Liver (tissue), 9 donors: ENCODE data around the gene LAMA5. TPM values are rescaled to one million over a fixed set of nuclear protein-coding genes. Genes with fewer than 3 reads are reported as not detected.

Experiments
- DNase-seq: peaks from one replicate; pipeline ENCODE4 v3.0.0-alpha.2; 2017; ENCODE audit warnings: low spot score
- H3K27ac ChIP-seq, 2 donors: one replicate each; pipeline ENCODE4 v1.7.0; 2013; ENCODE audit warnings: inconsistent platforms in 2 of 2, low read length in 2 of 2, control low read depth in 1 of 2, low read depth in 1 of 2, mild to moderate bottlenecking in 1 of 2
- H3K27me3 ChIP-seq, 4 donors: one replicate each; pipeline versions ENCODE4 v1.6.1 to v1.7.0; 2013; ENCODE audit warnings: low read length in 3 of 4, inconsistent platforms in 1 of 4, mild to moderate bottlenecking in 1 of 4, moderate library complexity in 1 of 4; ENCODE audit not compliant: control insufficient read depth in 4 of 4, insufficient read depth in 4 of 4
- H3K36me3 ChIP-seq, 4 donors: one replicate each; pipeline versions ENCODE4 v1.6.1 to v1.7.0; 2013; ENCODE audit warnings: low read length in 3 of 4, mild to moderate bottlenecking in 3 of 4, low read depth in 1 of 4, moderate library complexity in 1 of 4; ENCODE audit not compliant: control insufficient read depth in 4 of 4, insufficient read depth in 3 of 4
- H3K4me1 ChIP-seq, 4 donors: one replicate each; pipeline versions ENCODE4 v1.6.1 to v1.7.0; 2013; ENCODE audit warnings: low read length in 3 of 4, mild to moderate bottlenecking in 3 of 4, moderate library complexity in 1 of 4; ENCODE audit not compliant: control insufficient read depth in 4 of 4, insufficient read depth in 4 of 4
- H3K4me3 ChIP-seq, 3 donors: one replicate each; pipeline versions ENCODE4 v1.6.1 to v1.7.0; 2013; ENCODE audit warnings: low read length in 3 of 3, control low read depth in 1 of 3, low read depth in 1 of 3, mild to moderate bottlenecking in 1 of 3
- H3K9ac ChIP-seq, 2 donors: one replicate each; pipeline ENCODE4 v1.7.0; 2013; ENCODE audit warnings: low read length in 2 of 2, mild to moderate bottlenecking in 2 of 2, moderate library complexity in 2 of 2, control low read depth in 1 of 2, low read depth in 1 of 2
- H3K9me3 ChIP-seq, 4 donors: one replicate each; pipeline versions ENCODE4 v1.6.1 to v1.7.0; 2013; ENCODE audit warnings: low read length in 3 of 4; ENCODE audit not compliant: control insufficient read depth in 4 of 4
- ATF3 ChIP-seq: IDR thresholded peaks from 2 replicates; pipeline ENCODE4 v1.6.1; 2016; ENCODE audit warnings: antibody characterized with exemption
- FOXA2 ChIP-seq: IDR thresholded peaks from 2 replicates; pipeline ENCODE4 v1.6.1; 2016; ENCODE audit warnings: antibody characterized with exemption
- HNF4A ChIP-seq, 2 donors: conservative IDR thresholded peaks; 2 replicates each; pipeline ENCODE4 v1.6.1; 2016; ENCODE audit warnings: antibody characterized with exemption in 2 of 2, mild to moderate bottlenecking in 2 of 2
- HNF4G ChIP-seq: IDR thresholded peaks from 2 replicates; pipeline ENCODE4 v1.6.1; 2016; ENCODE audit warnings: antibody characterized with exemption
- JUND ChIP-seq, 2 donors: IDR thresholded peaks; 2 replicates each; pipeline ENCODE4 v1.6.1; 2016; ENCODE audit warnings: antibody characterized with exemption in 2 of 2
- MAX ChIP-seq: IDR thresholded peaks from 2 replicates; pipeline ENCODE4 v1.6.1; 2016; ENCODE audit warnings: antibody characterized with exemption
- NR2F2 ChIP-seq: IDR thresholded peaks from 2 replicates; pipeline ENCODE4 v1.6.1; 2016; ENCODE audit warnings: antibody characterized with exemption
- RAD21 ChIP-seq, 2 donors: IDR thresholded peaks; 2 replicates each; pipeline ENCODE4 v1.6.1; 2016; ENCODE audit warnings: antibody characterized with exemption in 2 of 2, mild to moderate bottlenecking in 2 of 2
- REST ChIP-seq: IDR thresholded peaks from 2 replicates; pipeline ENCODE4 v1.6.1; 2016; ENCODE audit warnings: antibody characterized with exemption, mild to moderate bottlenecking
- RXRA ChIP-seq, 2 donors: IDR thresholded peaks; 2 replicates each; pipeline ENCODE4 v1.6.1; 2017 to 2018; ENCODE audit warnings: antibody characterized with exemption in 2 of 2, mild to moderate bottlenecking in 1 of 2
- SP1 ChIP-seq: IDR thresholded peaks from 2 replicates; pipeline ENCODE4 v1.6.1; 2018; ENCODE audit warnings: antibody characterized with exemption, mild to moderate bottlenecking
- TAF1 ChIP-seq: conservative IDR thresholded peaks from 2 replicates; pipeline ENCODE4 v1.6.1; 2016; ENCODE audit warnings: antibody characterized with exemption, mild to moderate bottlenecking
- YY1 ChIP-seq: IDR thresholded peaks from 2 replicates; pipeline ENCODE4 v1.6.1; 2016; ENCODE audit warnings: antibody characterized with exemption, mild to moderate bottlenecking
- ZBTB33 ChIP-seq: IDR thresholded peaks from 2 replicates; pipeline ENCODE4 v1.6.1; 2016; ENCODE audit warnings: antibody characterized with exemption
- WGBS: extraction: QIAGEN DNeasy Blood & Tissue Kit; methylation state at CpG from one replicate; pipeline ENCODE4 v1.1.7; 2013; 5-methylcytosine and 5-hydroxymethylcytosine counted together
- polyA plus RNA-seq, 2 donors: library from polyadenylated mRNA; stranded (reverse) in 1 of 2; unstranded in 1 of 2; fragments of 200-250 nt in 1 of 2; fragments of >200 nt in 1 of 2; fragmentation: Nextera tagmentation in 1 of 2; extraction: Ambion mirVana in 1 of 2; gene quantifications; one replicate each; pipeline versions ENCODE4 v1.2.1 to v1.2.3, GENCODE V29; 2013 to 2015
- total RNA-seq, 2 donors: library from RNA; depleted of rRNA; stranded (reverse); fragments of >200 nt; gene quantifications; one replicate each; pipeline ENCODE4 v1.2.3, GENCODE V29; 2014
- donor health status: healthy.
- donor health status: healthy.
- donor health status: healthy.
- donor health status: healthy.
- donor health status: healthy.

Gene LAMA5
- total and polyA plus RNA-seq, 4 donors = 3.6 to 40.2 (median 13.7) TPM

- Histone ChIP-seq H3K27me3 (no peaks in the 10 kb centered on the region), H3K9ac (no peak overlapping the region), H3K36me3 (peaks cover 6 to 62% (median 16%) of the 10 kb centered on the region in 4 donors), H3K4me3 (no peak overlapping the region), H3K27ac (no peak overlapping the region), H3K4me1 (no peaks in the 10 kb centered on the region), H3K9me3 (no peaks in the 10 kb centered on the region)
- 95% methylated on average over 25 of the region's 25 CpGs for WGBS
- TF ChIP-seq YY1 (no peak), RAD21 (IDR thresholded peaks at IDR 0.05) (no peak), MAX (no peak), ATF3 (no peak), HNF4A (conservative IDR thresholded peaks at IDR 0.05) (no peak), ZBTB33 (no peak), SP1 (no peak)
- DNase-seq = no peak
Observed at GRCh38 chr20:62314711-62315302, 52.3 kb downstream of the LAMA5 start.

GRCh38 chr20:62314339-62314638 is 52.8 kb downstream of the LAMA5 start:
- Histone ChIP-seq H3K27ac (no peak overlapping the region), H3K36me3 (peaks cover 6 to 61% (median 17%) of the 10 kb centered on the region in 4 donors), H3K27me3 (no peaks in the 10 kb centered on the region), H3K4me1 (no peaks in the 10 kb centered on the region), H3K4me3 (no peak overlapping the region), H3K9ac (no peak overlapping the region), H3K9me3 (no peaks in the 10 kb centered on the region)
- 95% methylated on average over 12 of the region's 12 CpGs for WGBS
- no peak for TF ChIP-seq ATF3
- no peak for TF ChIP-seq TAF1
- no peak for TF ChIP-seq NR2F2
- no peak for TF ChIP-seq ZBTB33
- no peak for TF ChIP-seq REST
- TF ChIP-seq HNF4G = no peak
- TF ChIP-seq RXRA (IDR thresholded peaks at IDR 0.05) = no peak
- TF ChIP-seq FOXA2 = no peak
- no peak for TF ChIP-seq JUND (IDR thresholded peaks at IDR 0.05)
- no peak for TF ChIP-seq HNF4A (conservative IDR thresholded peaks at IDR 0.05)
- DNase-seq = no peak
